Stimulated activated CD4-positive, alpha-beta T cell treated with anti-CD3 and anti-CD28 coated beads, Interleukin-4, amount 100 ng/mL, for 4 hours (primary cell): Measurements from ENCODE around the gene FGGY.
"Not testable (repeated sequence)": the region's sequence is repeated elsewhere in the genome, so short reads cannot be mapped to it uniquely, and the experiment has no call there.

Source experiments
- DNase-seq, 2 experiments: peaks; one replicate each; pipeline ENCODE4 v3.0.0-alpha.2; 2020

Gene FGGY

DNA sequence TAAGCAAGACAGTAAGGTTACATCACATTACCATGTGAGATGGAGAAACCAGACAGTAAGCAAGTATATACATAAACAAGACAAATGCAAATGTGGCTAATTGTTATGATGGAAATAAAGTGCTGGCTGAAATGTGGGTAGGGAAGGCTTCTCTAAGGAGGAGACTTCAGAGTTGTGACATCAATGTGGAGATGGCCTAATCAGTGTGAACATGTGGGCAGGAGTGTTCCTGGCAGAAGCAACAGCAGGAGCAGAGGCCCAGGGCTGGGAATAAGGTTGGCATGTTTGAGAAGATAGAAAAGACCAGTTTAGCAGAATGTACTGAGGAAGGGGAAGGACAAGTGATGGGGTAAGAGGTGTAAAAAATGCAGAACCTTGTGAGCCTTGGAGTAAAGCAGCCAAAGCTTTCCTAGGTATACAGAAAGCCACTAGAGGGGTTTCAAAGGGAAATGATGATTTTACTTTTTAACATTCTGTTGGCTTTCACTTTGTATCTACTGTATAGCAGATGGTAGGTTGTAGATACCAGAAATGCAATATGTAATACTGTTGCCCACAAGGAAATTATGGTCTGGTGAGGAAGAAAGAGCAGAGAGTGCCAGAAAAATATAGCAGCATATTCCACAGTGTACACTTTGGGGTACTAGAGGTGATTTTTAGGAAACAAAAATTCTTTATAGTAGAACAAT, 197.4 kb downstream of the FGGY start:
- DNase-seq, result no peak

DNA sequence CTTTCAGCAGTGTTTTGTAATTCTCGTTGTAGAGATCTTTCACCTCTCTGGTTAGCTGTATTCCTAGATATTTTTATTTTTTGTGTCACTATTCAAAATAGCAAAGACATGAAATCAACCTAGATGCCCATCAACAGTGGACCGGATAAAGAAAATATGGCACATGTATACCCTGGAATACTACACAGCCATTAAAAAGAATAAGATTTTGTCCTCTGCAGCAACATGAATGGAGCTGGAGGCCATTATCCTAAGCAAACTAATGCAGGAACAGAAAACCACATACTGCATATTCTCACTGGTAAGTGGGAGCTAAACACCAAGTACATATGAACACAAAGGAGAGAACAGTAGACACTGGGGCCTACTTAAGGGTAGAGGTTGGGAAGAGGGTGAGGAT, 199.3 kb downstream of the FGGY start:
- DNase-seq, result not testable (repeated sequence)

DNA sequence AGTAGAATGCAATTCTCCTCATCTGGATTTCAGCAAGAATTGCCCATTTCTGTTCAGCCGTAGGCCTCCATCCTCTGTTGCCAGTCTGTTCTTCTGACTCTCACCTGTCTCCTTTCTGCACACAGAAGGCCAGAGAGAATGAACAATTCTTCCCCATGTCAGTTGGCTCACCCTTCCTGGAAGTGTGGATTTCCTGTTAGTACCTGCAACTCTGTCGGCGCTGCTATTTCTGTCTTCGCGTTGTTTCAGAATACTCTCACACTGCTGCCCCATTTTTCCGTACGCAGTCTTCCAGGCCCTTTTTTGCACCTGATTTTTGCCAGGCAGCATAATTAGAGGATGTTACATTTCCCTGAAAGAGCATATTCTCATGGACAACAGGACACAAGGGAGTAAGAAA, 200.7 kb downstream of the FGGY start:
- DNase-seq, result no peak

DNA sequence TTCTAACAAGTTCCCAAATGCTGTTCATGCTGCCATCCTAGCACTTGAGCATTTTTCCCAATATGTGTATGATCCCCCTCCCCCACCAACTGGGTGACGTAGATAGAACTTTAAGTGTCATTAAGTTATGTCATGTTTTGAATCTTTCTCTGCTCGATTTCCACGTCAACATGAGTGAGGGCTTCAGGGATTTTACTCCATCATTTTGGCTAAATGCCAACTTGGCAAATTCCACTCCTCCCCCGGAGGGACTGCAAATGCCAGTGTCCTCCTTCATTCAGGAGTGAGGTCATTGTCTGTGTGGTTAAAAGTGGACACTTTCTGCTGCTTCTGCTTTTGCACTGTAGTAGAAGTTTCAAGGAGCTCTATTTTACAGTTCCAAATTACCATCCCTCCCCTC, 201.7 kb downstream of the FGGY start:
- DNase-seq, result no peak

DNA sequence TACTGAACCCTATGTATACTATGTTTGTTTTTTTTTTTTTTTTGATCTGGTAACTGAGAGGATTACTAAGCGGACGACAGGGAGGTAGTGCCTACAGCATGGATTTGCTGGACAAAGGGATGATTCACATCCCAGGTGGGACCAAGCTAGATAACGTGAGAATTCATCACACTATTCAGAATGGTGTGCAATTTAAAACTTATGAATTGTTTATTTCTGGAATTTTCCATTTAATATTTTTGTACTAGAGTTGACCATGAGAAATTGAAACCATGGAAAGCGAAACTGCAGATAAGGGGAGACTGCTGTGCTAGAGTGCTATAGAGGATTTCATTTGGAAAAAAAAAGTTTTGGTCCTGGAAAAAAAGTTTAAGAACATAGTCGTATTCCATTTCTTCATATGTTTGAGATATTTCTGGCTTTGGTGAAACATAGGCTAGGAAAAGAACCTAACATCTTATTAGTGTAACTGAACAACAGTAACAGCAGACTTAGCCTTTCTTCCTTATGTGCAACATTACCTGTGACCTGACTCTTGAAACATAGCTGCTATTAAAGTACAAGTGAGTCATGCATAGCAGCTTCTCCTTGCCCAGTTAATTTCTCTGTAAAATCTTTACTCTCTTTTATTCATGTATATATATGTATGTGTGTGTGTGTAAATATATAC, 202.5 kb downstream of the FGGY start:
- DNase-seq, result no peak

- no peak for DNase-seq
Measured at GRCh38 chr1:59499943-59500569, 203.2 kb downstream of the FGGY start.

DNA sequence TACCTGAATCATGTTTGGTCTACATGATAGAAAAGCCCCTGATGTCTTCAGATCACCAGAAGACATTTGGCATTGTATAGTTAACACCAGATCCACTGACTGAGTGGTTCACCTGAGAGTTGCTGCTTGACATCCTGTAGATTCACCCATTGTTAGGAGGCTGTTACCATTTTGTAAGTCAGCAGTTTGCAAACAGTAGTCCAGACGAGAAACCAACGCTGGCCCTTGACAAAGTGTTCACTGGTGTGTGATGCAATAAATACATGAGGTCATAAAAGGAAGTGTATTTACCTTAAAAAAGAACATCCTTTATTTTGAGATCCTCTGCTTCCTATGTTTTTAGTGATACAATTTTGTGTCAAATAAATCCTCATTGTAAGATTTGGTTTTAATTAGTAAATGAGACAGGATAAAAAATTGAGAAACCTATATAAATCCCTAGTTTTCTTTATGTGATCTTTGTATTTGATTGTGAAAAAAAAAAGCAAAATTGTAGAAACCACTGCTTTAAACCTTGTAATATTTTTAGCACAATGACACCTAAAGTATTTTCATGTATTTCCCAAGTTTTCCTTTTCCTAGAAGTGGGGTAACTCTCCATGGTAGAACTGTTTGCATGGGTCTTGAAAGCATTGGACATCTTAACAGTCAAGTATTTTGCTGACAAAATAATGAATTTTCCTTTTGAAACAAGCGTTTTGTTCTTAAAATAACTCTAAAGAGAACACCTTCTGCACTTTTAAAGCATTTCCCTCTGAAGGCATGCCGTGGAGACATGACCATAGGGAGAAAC, 204.3 kb downstream of the FGGY start:
- DNase-seq, result no peak

GRCh38 chr1:59502009-59502691, 205.3 kb downstream of the FGGY start:
- DNase-seq, result no peak

DNA sequence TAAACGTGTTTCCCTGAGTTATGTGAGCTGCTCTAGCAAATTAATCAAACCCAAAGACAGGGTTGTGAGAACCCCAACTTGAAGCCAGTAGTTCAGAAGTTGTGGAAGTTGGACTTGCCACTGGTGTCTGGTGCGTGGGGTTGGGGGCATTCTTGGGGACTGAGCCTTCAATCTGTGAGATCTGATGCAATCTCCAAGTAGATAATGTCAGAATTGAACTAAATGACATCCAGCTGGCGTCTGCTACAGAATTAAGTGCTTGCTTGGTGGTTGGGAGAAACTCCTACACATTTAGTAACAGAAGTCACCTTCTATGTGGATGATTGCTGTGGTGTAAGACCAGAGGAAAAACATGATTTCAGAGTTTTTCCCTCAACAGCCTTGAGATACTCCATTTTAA, 207.4 kb downstream of the FGGY start:
- no peak for DNase-seq

- DNase-seq, result no peak
Measured at GRCh38 chr1:59505596-59506028, 208.7 kb downstream of the FGGY start.

DNA sequence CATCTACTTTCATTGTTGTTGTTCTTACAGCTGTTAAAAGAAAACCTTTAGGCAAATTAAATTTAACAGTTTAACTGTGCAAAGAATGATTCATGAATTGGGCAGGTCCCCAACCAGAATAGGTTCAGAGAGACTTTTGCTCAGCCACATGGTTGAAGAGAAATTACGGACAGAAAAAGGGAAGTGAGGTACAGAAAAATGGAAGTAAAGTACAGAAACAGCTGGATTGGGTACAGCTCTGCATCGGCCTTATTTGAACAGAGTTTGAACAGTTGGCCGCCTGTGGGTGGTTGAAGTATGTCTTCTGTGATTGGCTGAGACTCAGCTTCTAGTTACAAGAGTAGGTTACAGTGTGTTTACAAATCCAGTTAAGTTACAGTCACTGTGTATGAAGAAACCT, 210.1 kb downstream of the FGGY start:
- no peak for DNase-seq

- DNase-seq, result no peak
Measured at GRCh38 chr1:59509341-59509875, 212.5 kb downstream of the FGGY start.

DNA sequence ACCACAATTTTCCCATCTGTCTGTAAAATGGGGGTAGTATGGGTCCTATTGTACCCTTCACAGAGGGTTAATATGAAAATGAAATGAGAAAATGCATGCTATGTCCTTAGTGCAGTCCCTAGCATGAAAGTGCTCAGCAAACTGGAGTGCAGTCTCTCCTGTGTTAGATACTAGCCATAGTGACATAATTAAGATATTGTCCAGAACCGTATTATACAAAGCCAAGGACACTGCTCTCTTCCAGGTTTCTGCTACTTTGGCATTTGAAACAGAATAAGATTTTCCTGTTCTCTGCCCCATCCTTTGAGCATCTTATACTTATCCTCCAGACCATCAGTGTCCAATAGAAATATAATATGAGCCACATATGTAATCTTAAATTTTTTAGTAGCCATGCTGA, 213.4 kb downstream of the FGGY start:
- DNase-seq, result no peak

- DNase-seq, result no peak
Measured at GRCh38 chr1:59511476-59512465, 214.9 kb downstream of the FGGY start.

DNA sequence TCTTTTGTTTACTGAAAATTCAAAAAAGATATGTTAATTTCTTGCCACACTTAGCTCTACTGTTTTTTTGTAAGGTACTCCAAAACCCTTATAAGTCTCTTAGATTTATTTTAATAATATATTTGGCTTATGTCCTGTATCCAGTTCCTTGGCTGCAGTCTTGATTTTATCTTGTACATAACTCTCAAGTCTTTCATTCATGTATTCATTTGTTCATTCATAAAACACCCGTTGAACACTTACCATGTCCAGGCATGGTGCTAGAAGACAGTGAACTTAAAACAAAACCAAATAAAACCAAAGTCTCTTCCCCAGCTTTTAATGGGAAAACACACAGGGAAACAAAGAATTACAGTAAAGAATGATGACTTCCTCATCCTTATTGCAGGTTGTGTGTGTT, 215.8 kb downstream of the FGGY start:
- DNase-seq, result no peak

- DNase-seq, result no peak
Measured at GRCh38 chr1:59514061-59514909, 217.4 kb downstream of the FGGY start.

- no peak for DNase-seq
Measured at GRCh38 chr1:59516881-59517280, 220.0 kb downstream of the FGGY start.

- DNase-seq, result no peak
Measured at GRCh38 chr1:59520194-59520593, 223.3 kb downstream of the FGGY start.

- DNase-seq, result no peak
Measured at GRCh38 chr1:59520827-59521418, 224.0 kb downstream of the FGGY start.

DNA sequence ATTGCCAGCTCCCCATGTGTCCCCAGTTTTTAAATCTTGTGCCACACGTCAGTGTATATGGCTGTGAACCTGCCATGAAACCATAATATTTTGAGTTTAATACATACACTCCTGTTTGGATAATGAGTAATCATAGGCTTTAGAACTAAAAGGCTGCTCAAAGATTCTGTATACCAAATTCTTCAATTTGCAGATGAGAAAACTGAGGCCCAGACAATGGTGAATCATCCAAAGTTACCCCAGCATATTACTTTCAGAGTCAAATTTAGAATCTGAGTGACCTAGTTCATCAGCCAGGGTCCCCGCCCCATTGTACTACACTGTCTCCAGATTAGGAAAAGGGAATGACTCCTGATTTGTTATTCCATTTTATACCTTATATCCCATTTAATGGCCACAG, 224.6 kb downstream of the FGGY start:
- no peak for DNase-seq
